Measurements from ENCODE around the gene GPR176. TPM values are rescaled to one million over a fixed set of nuclear protein-coding genes. Genes with fewer than 3 reads are reported as not detected.

The GPR176 gene
- total RNA-seq, 1 experiment from 2014 or later = 9.8 TPM

GRCh38 chr15:39820050-39820602, 99.9 kb downstream of the GPR176 start:
- CTCF ChIA-PET = no interaction called here
- peaks cover 11% of the 10 kb centered on the region; the same call in 1 of the 2 replicates for H3K4me1 ChIP-seq

DNA sequence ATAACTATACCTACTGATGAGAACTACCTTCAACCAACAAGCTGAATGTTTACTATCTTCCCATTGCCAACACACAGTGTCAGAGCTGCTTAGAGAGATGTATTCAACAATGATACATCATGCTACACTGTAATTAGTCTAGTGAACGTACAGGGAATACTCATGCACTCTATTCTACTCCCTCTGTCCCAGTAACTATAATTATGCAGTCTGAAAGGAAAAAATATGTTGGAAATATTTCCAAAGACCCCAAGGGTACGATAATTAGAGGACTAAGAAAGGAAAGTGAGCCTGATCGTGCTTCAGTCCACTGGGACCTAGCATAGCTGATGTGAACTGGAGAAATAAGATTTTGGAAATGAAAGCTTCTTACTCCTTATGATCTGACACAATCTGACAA, 100.5 kb downstream of the GPR176 start:
- Mint-ChIP-seq H3K9me3 (ENCODE audit: unreplicated experiment) (peaks cover 17% of the 10 kb centered on the region), H3K27me3 (ENCODE audit: insufficient read depth, unreplicated experiment) (no peaks in the 10 kb centered on the region), H3K27ac (ENCODE audit: unreplicated experiment) (no peak overlapping the region), H3K4me3 (ENCODE audit: unreplicated experiment) (no peak overlapping the region), H3K36me3 (ENCODE audit: insufficient read depth, unreplicated experiment) (no peaks in the 10 kb centered on the region), H3K4me1 (ENCODE audit: low read depth, unreplicated experiment) (peaks cover 30% of the 10 kb centered on the region)
- no TSS peak for BruUV-seq (replicated peaks)
- H3K36me3 ChIP-seq (ENCODE audit: control insufficient read depth, insufficient read depth, low read length) = no peaks in the 10 kb centered on the region
- DNase-seq = no peak
- H3K4me3 ChIP-seq (ENCODE audit: low read depth, low read length) = no peak overlapping the region
- POLR2A ChIA-PET = no interaction called here
- intact Hi-C loops (cut with micrococcal nuclease; ENCODE audit: unreplicated experiment) = no loop called here
- CTCF ChIA-PET = no interaction called here
- TF ChIP-seq, protein P1, sequence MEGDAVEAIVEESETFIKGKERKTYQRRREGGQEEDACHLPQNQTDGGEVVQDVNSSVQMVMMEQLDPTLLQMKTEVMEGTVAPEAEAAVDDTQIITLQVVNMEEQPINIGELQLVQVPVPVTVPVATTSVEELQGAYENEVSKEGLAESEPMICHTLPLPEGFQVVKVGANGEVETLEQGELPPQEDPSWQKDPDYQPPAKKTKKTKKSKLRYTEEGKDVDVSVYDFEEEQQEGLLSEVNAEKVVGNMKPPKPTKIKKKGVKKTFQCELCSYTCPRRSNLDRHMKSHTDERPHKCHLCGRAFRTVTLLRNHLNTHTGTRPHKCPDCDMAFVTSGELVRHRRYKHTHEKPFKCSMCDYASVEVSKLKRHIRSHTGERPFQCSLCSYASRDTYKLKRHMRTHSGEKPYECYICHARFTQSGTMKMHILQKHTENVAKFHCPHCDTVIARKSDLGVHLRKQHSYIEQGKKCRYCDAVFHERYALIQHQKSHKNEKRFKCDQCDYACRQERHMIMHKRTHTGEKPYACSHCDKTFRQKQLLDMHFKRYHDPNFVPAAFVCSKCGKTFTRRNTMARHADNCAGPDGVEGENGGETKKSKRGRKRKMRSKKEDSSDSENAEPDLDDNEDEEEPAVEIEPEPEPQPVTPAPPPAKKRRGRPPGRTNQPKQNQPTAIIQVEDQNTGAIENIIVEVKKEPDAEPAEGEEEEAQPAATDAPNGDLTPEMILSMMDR (IDR thresholded peaks at IDR 0.05; ENCODE audit: insufficient read depth in 1 of 2, low read depth in 1 of 2, low read length in 1 of 2, severe bottlenecking in 1 of 2, unreplicated experiment in 1 of 2) = no peak
- no peaks in the 10 kb centered on the region for H3K27me3 ChIP-seq (replicated peaks; ENCODE audit: control insufficient read depth, insufficient read depth, low read length)
- H3K4me1 ChIP-seq = peaks cover 11% of the 10 kb centered on the region; the same call in 1 of the 2 replicates
- H3K9me3 ChIP-seq = no peaks in the 10 kb centered on the region

More at GRCh38 chr15:39820050-39820602, 99.9 kb downstream of the GPR176 start:
- Mint-ChIP-seq H3K27ac (ENCODE audit: unreplicated experiment) (no peak overlapping the region), H3K27me3 (ENCODE audit: insufficient read depth, unreplicated experiment) (no peaks in the 10 kb centered on the region), H3K4me1 (ENCODE audit: low read depth, unreplicated experiment) (peaks cover 30% of the 10 kb centered on the region), H3K4me3 (ENCODE audit: unreplicated experiment) (no peak overlapping the region), H3K36me3 (ENCODE audit: insufficient read depth, unreplicated experiment) (no peaks in the 10 kb centered on the region), H3K9me3 (ENCODE audit: unreplicated experiment) (peaks cover 20% of the 10 kb centered on the region)
- intact Hi-C loops (cut with micrococcal nuclease; ENCODE audit: unreplicated experiment) = no loop called here
- POLR2A ChIA-PET = no interaction called here
- no peaks in the 10 kb centered on the region for H3K27me3 ChIP-seq (replicated peaks; ENCODE audit: control insufficient read depth, insufficient read depth, low read length)
- no peak overlapping the region for H3K4me3 ChIP-seq (ENCODE audit: low read depth, low read length)
- no TSS peak for BruUV-seq (replicated peaks)
- TF ChIP-seq, protein P1 (IDR thresholded peaks at IDR 0.05; ENCODE audit: insufficient read depth in 1 of 2, low read depth in 1 of 2, low read length in 1 of 2, severe bottlenecking in 1 of 2, unreplicated experiment in 1 of 2) = no peak
- H3K9me3 ChIP-seq = no peaks in the 10 kb centered on the region
- DNase-seq = no peak
- no peaks in the 10 kb centered on the region for H3K36me3 ChIP-seq (ENCODE audit: control insufficient read depth, insufficient read depth, low read length)

GRCh38 chr15:39817892-39818291, 102.2 kb downstream of the GPR176 start:
- no peak for DNase-seq
- Mint-ChIP-seq H3K4me3 (ENCODE audit: unreplicated experiment) (peak overlapping the region; percentile 63), H3K9me3 (ENCODE audit: unreplicated experiment) (peaks cover under 1% of the 10 kb centered on the region), H3K27me3 (ENCODE audit: insufficient read depth, unreplicated experiment) (no peaks in the 10 kb centered on the region), H3K4me1 (ENCODE audit: low read depth, unreplicated experiment) (peaks cover 35% of the 10 kb centered on the region), H3K36me3 (ENCODE audit: insufficient read depth, unreplicated experiment) (no peaks in the 10 kb centered on the region), H3K27ac (ENCODE audit: unreplicated experiment) (peak overlapping the region; percentile 49)
- H3K27me3 ChIP-seq (replicated peaks; ENCODE audit: control insufficient read depth, insufficient read depth, low read length) = no peaks in the 10 kb centered on the region
- TF ChIP-seq, protein P1 (IDR thresholded peaks at IDR 0.05; ENCODE audit: insufficient read depth in 1 of 2, low read depth in 1 of 2, low read length in 1 of 2, severe bottlenecking in 1 of 2, unreplicated experiment in 1 of 2) = no peak
- no peaks in the 10 kb centered on the region for H3K36me3 ChIP-seq (ENCODE audit: control insufficient read depth, insufficient read depth, low read length)
- CTCF ChIA-PET = no interaction called here
- intact Hi-C loops (cut with micrococcal nuclease; ENCODE audit: unreplicated experiment) = no loop called here
- no TSS peak for BruUV-seq (replicated peaks)
- H3K4me3 ChIP-seq (ENCODE audit: low read depth, low read length) = no peak overlapping the region
- POLR2A ChIA-PET = no interaction called here
- H3K4me1 ChIP-seq = peaks cover 18% of the 10 kb centered on the region
- H3K9me3 ChIP-seq = no peaks in the 10 kb centered on the region
